WI38 (cell line): ENCODE results near the gene DOCK1.

Source experiments
- H3K4me3 ChIP-seq: 2 replicates; pipeline ENCODE4 v1.5.1; 2011; ENCODE audit warnings: low read depth, mild to moderate bottlenecking, control low read depth, low read length
- TF ChIP-seq, protein P1 (sequence below): IDR thresholded peaks from 2 replicates; pipeline ENCODE4 v1.5.1; 2012; ENCODE audit warnings: low read depth, mild to moderate bottlenecking, control low read depth, low read length

DOCK1 gene

DNA sequence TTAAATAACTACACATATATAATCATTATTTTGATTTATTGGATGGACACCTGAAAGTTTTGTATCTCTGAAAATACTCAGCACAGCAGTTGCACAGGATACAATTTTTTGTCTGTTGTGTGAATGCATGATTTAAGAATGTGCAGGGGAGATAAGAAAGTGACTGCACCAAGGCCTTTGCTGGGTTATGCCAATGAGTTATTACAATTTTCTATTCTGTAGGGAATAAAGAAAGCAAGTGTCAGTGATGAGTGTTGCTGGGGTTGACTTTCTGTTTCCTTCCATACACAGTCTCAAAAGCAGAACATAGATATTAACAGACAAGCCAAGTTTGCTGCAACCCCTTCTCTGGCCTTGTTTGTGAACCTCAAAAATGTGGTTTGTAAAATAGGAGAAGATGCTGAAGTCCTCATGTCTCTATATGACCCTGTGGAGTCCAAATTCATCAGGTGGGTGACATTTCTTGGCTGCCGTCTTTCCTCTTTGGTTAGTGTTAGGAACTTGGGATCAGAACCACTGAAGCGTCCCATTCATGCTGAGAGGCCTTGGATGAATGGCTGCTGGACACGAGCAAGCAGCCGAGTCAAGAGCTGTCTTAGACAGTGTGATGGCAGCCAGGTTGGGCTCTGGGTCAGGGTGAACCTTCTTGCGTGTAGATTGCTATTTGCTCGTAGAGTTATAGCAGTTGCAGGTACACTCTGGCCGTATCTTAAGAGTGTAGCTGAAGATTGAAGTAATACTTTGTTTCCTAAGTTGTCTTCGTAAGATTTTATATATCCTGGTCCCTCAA is 92.8 kb downstream of the DOCK1 start:
- TF ChIP-seq, protein P1, sequence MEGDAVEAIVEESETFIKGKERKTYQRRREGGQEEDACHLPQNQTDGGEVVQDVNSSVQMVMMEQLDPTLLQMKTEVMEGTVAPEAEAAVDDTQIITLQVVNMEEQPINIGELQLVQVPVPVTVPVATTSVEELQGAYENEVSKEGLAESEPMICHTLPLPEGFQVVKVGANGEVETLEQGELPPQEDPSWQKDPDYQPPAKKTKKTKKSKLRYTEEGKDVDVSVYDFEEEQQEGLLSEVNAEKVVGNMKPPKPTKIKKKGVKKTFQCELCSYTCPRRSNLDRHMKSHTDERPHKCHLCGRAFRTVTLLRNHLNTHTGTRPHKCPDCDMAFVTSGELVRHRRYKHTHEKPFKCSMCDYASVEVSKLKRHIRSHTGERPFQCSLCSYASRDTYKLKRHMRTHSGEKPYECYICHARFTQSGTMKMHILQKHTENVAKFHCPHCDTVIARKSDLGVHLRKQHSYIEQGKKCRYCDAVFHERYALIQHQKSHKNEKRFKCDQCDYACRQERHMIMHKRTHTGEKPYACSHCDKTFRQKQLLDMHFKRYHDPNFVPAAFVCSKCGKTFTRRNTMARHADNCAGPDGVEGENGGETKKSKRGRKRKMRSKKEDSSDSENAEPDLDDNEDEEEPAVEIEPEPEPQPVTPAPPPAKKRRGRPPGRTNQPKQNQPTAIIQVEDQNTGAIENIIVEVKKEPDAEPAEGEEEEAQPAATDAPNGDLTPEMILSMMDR = no peak

GRCh38 chr10:127000598-127000997 is 95.4 kb downstream of the DOCK1 start:
- TF ChIP-seq, protein P1 = no peak
- no peak overlapping the region for H3K4me3 ChIP-seq

More for the DNA sequence above, 92.8 kb downstream of the DOCK1 start:
- no peak overlapping the region for H3K4me3 ChIP-seq

DNA sequence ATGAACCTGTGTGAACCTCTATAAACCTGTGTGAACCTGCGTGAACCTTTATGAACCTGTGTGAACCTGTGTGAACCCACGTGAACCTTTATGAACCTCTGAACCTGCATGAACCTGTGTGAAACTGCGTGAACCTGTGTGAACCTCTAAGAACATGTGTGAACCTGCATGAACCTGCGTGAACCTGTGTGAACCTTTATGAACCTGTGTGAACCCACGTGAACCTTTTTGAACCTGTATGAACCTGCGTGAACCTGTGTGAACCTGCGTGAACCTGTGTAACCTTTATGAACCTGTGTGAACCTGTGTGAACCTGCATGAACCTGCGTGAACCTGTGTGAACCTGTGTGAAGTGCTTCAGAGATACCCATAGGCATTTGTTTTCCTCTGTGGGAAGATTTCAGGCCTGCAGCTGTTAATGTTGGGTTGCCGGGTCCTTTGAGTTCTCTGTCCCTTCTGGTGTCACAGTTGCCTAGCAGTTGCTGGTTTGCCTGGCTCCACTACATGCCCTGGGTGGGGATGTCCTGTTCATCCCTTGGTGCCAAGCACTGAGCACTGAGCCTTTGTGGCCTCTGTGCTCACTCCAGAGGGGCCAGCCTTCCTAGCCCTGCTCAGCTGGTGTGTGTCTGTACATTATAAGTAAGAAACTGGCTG is 97.9 kb downstream of the DOCK1 start:
- TF ChIP-seq, protein P1 = no peak
- no peak overlapping the region for H3K4me3 ChIP-seq

DNA sequence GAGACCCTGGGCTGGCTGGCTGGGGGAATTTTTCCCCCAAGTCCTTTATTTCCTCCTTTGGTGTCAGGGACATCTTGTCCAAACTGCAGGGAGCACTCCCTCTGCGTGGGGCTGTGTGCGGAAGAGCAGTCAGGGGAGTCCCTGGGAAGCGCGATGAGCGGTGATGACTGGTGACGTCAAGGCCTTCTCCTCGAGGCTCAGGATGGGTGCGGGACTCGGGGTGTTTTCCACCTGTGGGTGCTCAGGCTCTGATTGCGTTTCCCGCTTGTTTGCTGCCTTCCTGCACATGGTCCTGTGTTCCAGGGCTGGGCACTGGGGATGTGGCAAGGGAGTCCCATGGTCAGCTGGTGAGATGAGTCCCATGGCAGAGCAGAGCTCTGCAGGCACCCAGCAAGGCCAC is 101.2 kb downstream of the DOCK1 start:
- TF ChIP-seq, protein P1 = no peak
- H3K4me3 ChIP-seq = no peak overlapping the region

DNA sequence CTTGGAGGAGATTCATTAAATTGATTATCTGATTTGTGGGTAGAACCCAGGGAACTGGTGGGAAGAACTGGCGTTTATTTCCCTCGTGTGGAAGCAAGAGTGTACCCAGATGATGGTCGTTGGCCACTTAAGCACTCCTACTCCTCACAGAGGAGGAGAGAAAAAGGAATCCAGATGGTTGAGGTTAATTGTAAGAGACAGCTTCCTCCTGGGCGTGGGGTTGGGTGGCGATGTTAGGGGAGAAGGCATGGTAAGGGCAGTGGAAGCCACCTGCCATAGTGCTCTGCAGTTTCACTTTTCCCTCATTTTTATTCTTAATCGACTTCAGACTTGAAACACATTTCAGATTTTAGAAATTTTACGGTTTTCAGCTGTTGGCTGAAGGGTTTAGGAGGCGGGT is 104.1 kb downstream of the DOCK1 start:
- TF ChIP-seq, protein P1 = no peak
- no peak overlapping the region for H3K4me3 ChIP-seq

DNA sequence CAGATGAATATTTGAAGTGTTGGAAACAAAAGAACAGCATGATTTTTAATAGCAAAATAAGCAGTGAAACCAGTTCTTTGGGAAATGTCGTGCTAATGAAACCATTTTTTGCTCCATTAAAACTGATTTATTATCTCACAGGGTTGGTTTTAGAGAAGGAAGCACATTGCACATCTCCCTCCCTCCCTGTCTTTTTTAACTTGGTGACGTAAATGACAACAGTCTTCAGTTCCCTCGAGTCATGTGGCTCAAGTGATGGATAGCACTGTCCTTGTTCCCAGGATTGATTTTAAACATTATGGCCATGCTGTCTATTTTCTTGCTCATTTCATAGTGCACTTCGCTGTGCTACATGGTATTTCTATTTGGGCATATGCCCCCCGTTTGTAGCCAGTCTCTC is 105.9 kb downstream of the DOCK1 start:
- H3K4me3 ChIP-seq = no peak overlapping the region
- TF ChIP-seq, protein P1 = no peak

- TF ChIP-seq, protein P1 = no peak
- no peak overlapping the region for H3K4me3 ChIP-seq
These were observed 107.0 kb downstream of the DOCK1 start for GRCh38 chr10:127012071-127012768.
